DOHH2 (cell line): ENCODE measurements around the gene SKOR1.

Experiments
- EZH2phosphoT487 ChIP-seq: fragments of 200-600 bp; sonication (generic); IDR thresholded peaks from 2 replicates; pipeline ENCODE4 v1.6.1; 2017; ENCODE audit warnings: borderline replicate concordance, mild to moderate bottlenecking, antibody characterized with exemption, low read length, moderate library complexity, mixed read lengths
- TF ChIP-seq, protein P1 (sequence below): fragments of 200-600 bp; sonication (generic); IDR thresholded peaks from one replicate; pipeline ENCODE4 v1.5.1; 2014; ENCODE audit warnings: antibody characterized with exemption, mild to moderate bottlenecking, low read depth, low read length; ENCODE audit not compliant: poor library complexity, severe bottlenecking

DNA sequence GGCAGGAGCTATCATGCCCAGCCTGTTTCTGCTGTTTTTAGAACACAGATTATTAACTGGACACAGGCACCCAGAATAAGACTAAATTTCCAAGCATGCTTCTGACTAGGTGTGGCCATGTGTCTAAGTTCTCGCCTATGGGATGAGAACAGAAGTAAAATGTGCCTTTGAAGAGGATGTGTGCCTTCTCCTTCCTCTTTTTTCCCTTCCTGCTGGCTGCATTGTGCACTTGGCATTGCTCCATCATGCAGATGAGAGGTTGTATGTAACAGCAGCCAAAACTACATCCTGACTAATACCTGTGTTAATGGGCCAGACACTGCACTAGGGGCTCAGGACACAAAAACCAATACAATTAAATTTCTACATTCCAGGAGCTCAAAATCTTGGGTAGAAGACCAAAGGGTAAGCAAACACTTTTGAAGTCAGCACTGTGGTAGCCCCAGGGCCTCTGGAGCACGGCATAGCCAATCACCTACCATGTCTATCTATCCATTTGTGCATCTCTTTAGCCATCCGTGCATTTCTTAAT, 55.4 kb downstream of the SKOR1 start:
- TF ChIP-seq EZH2phosphoT487, result no peak
- TF ChIP-seq, protein P1, sequence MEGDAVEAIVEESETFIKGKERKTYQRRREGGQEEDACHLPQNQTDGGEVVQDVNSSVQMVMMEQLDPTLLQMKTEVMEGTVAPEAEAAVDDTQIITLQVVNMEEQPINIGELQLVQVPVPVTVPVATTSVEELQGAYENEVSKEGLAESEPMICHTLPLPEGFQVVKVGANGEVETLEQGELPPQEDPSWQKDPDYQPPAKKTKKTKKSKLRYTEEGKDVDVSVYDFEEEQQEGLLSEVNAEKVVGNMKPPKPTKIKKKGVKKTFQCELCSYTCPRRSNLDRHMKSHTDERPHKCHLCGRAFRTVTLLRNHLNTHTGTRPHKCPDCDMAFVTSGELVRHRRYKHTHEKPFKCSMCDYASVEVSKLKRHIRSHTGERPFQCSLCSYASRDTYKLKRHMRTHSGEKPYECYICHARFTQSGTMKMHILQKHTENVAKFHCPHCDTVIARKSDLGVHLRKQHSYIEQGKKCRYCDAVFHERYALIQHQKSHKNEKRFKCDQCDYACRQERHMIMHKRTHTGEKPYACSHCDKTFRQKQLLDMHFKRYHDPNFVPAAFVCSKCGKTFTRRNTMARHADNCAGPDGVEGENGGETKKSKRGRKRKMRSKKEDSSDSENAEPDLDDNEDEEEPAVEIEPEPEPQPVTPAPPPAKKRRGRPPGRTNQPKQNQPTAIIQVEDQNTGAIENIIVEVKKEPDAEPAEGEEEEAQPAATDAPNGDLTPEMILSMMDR, result no peak
